Natural killer cell (primary cell): ENCODE results near the gene CAB39. TPM values are rescaled to one million over a fixed set of nuclear protein-coding genes. Genes with fewer than 3 reads are reported as not detected.
"Not testable (repeated sequence)": the region's sequence is repeated elsewhere in the genome, so short reads cannot be mapped to it uniquely, and the experiment has no call there.

ENCODE experiments used
- ATAC-seq, 3 donors: fragments of 150-1000 bp in 2 of 3; fragments of 200-7000 bp in 1 of 3; cut with Tn5 transposase; 1 replicate in 1 of 3; 2 replicates in 2 of 3; pipeline ENCODE4 v1.10.0; 2021; ENCODE audit warnings: mild to moderate bottlenecking in 2 of 3, moderate library complexity in 2 of 3
- DNase-seq, 2 donors: peaks; one replicate each; pipeline versions ENCODE4 v3.0.0 to v3.0.0-alpha.2; 2013 to 2021; ENCODE audit warnings: mixed read lengths in 1 of 2
- H3K27ac ChIP-seq: one replicate; pipeline ENCODE4 v1.5.1; 2013; ENCODE audit warnings: mild to moderate bottlenecking, low read length
- H3K27me3 ChIP-seq: one replicate; pipeline ENCODE4 v1.6.1; 2013; ENCODE audit warnings: low read length; ENCODE audit not compliant: control insufficient read depth, insufficient read depth
- H3K36me3 ChIP-seq: one replicate; pipeline ENCODE4 v1.6.1; 2013; ENCODE audit warnings: low read length; ENCODE audit not compliant: control insufficient read depth, insufficient read depth
- H3K4me1 ChIP-seq: one replicate; pipeline ENCODE4 v1.6.1; 2013; ENCODE audit warnings: low read length; ENCODE audit not compliant: control insufficient read depth, insufficient read depth
- H3K4me3 ChIP-seq: one replicate; pipeline ENCODE4 v1.5.1; 2013; ENCODE audit warnings: low read length
- H3K9me3 ChIP-seq: one replicate; pipeline ENCODE4 v1.6.1; 2013; ENCODE audit warnings: low read length; ENCODE audit not compliant: control insufficient read depth, insufficient read depth
- H3K27ac Mint-ChIP-seq, 2 donors: one replicate each; pipeline ENCODE4 v1.8.0; 2022; ENCODE audit warnings: mild to moderate bottlenecking in 2 of 2, mixed read lengths in 2 of 2, moderate library complexity in 1 of 2
- H3K27me3 Mint-ChIP-seq, 2 donors: one replicate each; pipeline ENCODE4 v1.8.0; 2022; ENCODE audit warnings: low read depth in 2 of 2, mixed read lengths in 2 of 2
- H3K36me3 Mint-ChIP-seq: one replicate; pipeline ENCODE4 v1.8.0; 2022; ENCODE audit warnings: mixed read lengths
- H3K4me1 Mint-ChIP-seq, 2 donors: one replicate each; pipeline ENCODE4 v1.8.0; 2022; ENCODE audit warnings: mixed read lengths in 2 of 2
- H3K4me3 Mint-ChIP-seq: one replicate; pipeline ENCODE4 v1.8.0; 2022; ENCODE audit warnings: mild to moderate bottlenecking, moderate library complexity, mixed read lengths
- H3K9me3 Mint-ChIP-seq, 2 donors: one replicate each; pipeline ENCODE4 v1.8.0; 2022; ENCODE audit warnings: mixed read lengths in 2 of 2
- CTCF ChIP-seq: fragments of 200-600 bp; IDR thresholded peaks from one replicate; pipeline ENCODE4 v1.8.0; 2022; ENCODE audit warnings: antibody characterized with exemption
- WGBS: methylation state at CpG from one replicate; pipeline ENCODE4 v1.1.7; 2013; ENCODE audit warnings: missing lambda C conversion rate; ENCODE audit not compliant: insufficient coverage; 5-methylcytosine and 5-hydroxymethylcytosine counted together
- intact Hi-C: fragments of 100-400 bp; cut with micrococcal nuclease; formaldehyde crosslinking; loops from one replicate; pipeline ENCODE4 v1.14.2; 2022
- total RNA-seq, 4 donors: library from RNA; stranded (reverse); fragments of 120-200 nt in 1 of 4; gene quantifications; one replicate each; pipeline versions ENCODE4 v1.2.3 to v1.2.4, GENCODE V29; 2013 to 2022

The CAB39 gene
- total RNA-seq, 3 donors from 2014 or later (not counting 1 experiment from before 2014, with no cell fraction given): 75.4 to 96.5 (median 90.5) TPM

DNA sequence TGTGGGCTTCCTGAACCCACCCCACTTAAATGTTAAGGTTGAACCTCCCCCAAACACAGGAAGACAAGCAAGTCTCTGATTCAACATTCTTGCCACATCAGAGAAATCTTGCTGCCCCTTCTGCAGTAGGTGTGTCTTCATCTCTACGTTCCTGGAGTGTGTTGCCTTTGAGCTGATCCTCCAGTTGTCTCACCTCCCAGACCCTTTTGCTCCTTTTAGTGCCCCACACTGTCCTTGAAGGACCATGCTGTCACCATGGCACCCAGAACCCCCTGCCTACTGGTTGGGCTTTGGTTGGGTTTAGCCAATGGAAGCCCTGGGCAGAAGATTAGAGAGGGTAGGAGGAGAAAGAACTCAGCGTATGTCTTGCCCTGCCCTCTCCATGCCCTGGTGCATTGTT, 10.7 kb downstream of the CAB39 start:
- peak overlapping the region; percentile 64 for H3K4me3 Mint-ChIP-seq
- H3K36me3 ChIP-seq: peaks cover 3% of the 10 kb centered on the region
- H3K27ac Mint-ChIP-seq: peak overlapping the region; percentile 60 to 84
- H3K27ac ChIP-seq: no peak overlapping the region
- H3K4me3 ChIP-seq: no peak overlapping the region
- H3K27me3 ChIP-seq: no peaks in the 10 kb centered on the region
- WGBS: 20% methylated on average over 2 of the region's 2 CpGs
- no peaks in the 10 kb centered on the region for H3K36me3 Mint-ChIP-seq
- peaks cover 25% of the 10 kb centered on the region for H3K4me1 ChIP-seq
- no peak for TF ChIP-seq CTCF
- no peaks in the 10 kb centered on the region for H3K27me3 Mint-ChIP-seq
- H3K9me3 ChIP-seq: no peaks in the 10 kb centered on the region
- intact Hi-C loops: loop anchor here (5.0 kb wide), 1 partner anchor 34 kb away; no protein-coding TSS in a partner anchor
- DNase-seq (peak in 1 of 2 donors; percentile 78), ATAC-seq (peak; percentile 64 to 87 (median 83))
- H3K4me1 Mint-ChIP-seq: peaks cover 47 to 52% of the 10 kb centered on the region in 2 donors
- H3K9me3 Mint-ChIP-seq: no peaks in the 10 kb centered on the region

GRCh38 chr2:230724957-230725356, 12.3 kb downstream of the CAB39 start:
- peaks cover 22% of the 10 kb centered on the region for H3K4me1 ChIP-seq
- not testable (repeated sequence) for H3K27me3 ChIP-seq, ATAC-seq, H3K27ac Mint-ChIP-seq, H3K27me3 Mint-ChIP-seq, H3K9me3 ChIP-seq, H3K36me3 ChIP-seq, H3K36me3 Mint-ChIP-seq, H3K27ac ChIP-seq, DNase-seq, H3K9me3 Mint-ChIP-seq, H3K4me3 Mint-ChIP-seq, H3K4me3 ChIP-seq
- intact Hi-C loops: loop anchor here (5.0 kb wide), 1 partner anchor 32 kb away; no protein-coding TSS in a partner anchor
- peaks cover 40 to 49% of the 10 kb centered on the region in 2 donors for H3K4me1 Mint-ChIP-seq
- WGBS: 97% methylated on average over 13 of the region's 14 CpGs

DNA sequence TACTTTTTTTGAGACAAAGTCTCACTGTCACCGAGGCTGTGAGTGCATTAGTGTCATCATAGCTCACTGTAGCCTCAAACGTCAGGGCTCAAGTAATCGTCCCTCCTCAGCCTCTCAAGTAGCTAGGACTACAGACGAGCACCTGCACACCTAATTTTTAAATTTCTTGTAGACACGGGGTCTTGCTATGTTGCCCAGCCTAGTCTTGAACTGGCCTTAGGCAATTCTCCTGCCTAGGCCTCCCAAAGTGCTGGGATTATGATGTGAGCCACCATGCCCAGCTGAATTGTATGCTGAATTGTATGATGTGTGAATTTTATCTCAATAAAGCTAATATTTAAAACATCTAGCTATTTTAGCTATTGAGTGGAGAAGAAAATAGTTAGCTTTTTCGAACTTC, 18.9 kb downstream of the CAB39 start:
- H3K9me3 ChIP-seq: no peaks in the 10 kb centered on the region
- Mint-ChIP-seq H3K9me3 (no peaks in the 10 kb centered on the region), H3K27me3 (no peaks in the 10 kb centered on the region), H3K4me3 (no peak overlapping the region), H3K27ac (no peak overlapping the region), H3K36me3 (no peaks in the 10 kb centered on the region), H3K4me1 (peaks cover 52 to 57% of the 10 kb centered on the region in 2 donors)
- H3K4me3 ChIP-seq: no peak overlapping the region
- H3K27ac ChIP-seq: no peak overlapping the region
- DNase-seq (no peak), ATAC-seq (no peak)
- 95% methylated on average over 5 of the region's 6 CpGs for WGBS
- TF ChIP-seq CTCF: no peak
- intact Hi-C loops: no loop called here
- H3K4me1 ChIP-seq: peaks cover 19% of the 10 kb centered on the region
- no peaks in the 10 kb centered on the region for H3K27me3 ChIP-seq
- H3K36me3 ChIP-seq: no peaks in the 10 kb centered on the region

DNA sequence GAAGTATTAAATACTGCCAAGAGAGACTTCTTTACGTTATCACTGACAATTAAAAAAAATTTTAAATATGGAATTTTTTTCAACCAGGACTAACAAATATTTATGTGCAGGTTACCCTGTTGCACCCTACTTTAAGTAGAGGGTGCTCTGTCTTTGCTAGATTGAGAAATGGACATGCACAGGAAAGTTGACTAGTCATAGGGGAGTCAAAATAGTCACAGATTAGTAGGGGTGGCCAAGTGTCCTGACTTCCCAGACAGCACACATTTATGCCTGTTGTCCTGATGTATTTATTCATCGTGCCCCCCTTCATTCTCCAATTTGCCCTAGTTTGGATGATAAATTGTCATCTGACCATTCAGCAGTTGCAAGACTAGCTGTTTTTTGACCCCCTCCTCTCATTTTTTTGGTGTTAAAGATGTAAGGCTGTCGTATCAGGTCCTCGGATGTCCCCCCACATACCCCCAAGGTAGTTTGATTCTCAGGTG, 20.3 kb downstream of the CAB39 start:
- Mint-ChIP-seq H3K27me3 (no peaks in the 10 kb centered on the region), H3K36me3 (no peaks in the 10 kb centered on the region), H3K4me1 (peaks cover 64 to 66% of the 10 kb centered on the region in 2 donors), H3K4me3 (no peak overlapping the region), H3K27ac (peak overlapping the region in 1 of 2 donors; percentile 50), H3K9me3 (no peaks in the 10 kb centered on the region)
- TF ChIP-seq CTCF: no peak
- Histone ChIP-seq H3K27ac (no peak overlapping the region), H3K27me3 (no peaks in the 10 kb centered on the region), H3K36me3 (no peaks in the 10 kb centered on the region), H3K4me3 (no peak overlapping the region), H3K9me3 (no peaks in the 10 kb centered on the region), H3K4me1 (peaks cover 21% of the 10 kb centered on the region)
- 93% methylated on average over 3 of the region's 4 CpGs for WGBS
- ATAC-seq (no peak), DNase-seq (no peak)
- intact Hi-C loops: no loop called here
